NCI-H1092 (cell line): ENCODE results near the gene SLC36A4.
"Not testable (repeated sequence)": the region's sequence is repeated elsewhere in the genome, so short reads cannot be mapped to it uniquely, and the experiment has no call there.

Experiments
- DNase-seq: peaks from one replicate; lab custom pipeline; 2025; lab: John Stamatoyannopoulos, UW

SLC36A4 gene

GRCh38 chr11:93122535-93123235, 75.1 kb downstream of the SLC36A4 start:
- DNase-seq, result no peak

- DNase-seq, result no peak
Observed at GRCh38 chr11:93118276-93118675, 79.5 kb downstream of the SLC36A4 start.

- no peak for DNase-seq
Observed at GRCh38 chr11:93117565-93117964, 80.2 kb downstream of the SLC36A4 start.

GRCh38 chr11:93116641-93117441, 81.0 kb downstream of the SLC36A4 start:
- no peak for DNase-seq

GRCh38 chr11:93114304-93114703, 83.5 kb downstream of the SLC36A4 start:
- DNase-seq, result no peak

- DNase-seq, result no peak
Observed at GRCh38 chr11:93113824-93114223, 84.0 kb downstream of the SLC36A4 start.

- not testable (repeated sequence) for DNase-seq
Observed at GRCh38 chr11:93111147-93111546, 86.6 kb downstream of the SLC36A4 start.

- no peak for DNase-seq
Observed at GRCh38 chr11:93100211-93100610, 97.6 kb downstream of the SLC36A4 start.

- no peak for DNase-seq
Observed at GRCh38 chr11:93099806-93100205, 98.0 kb downstream of the SLC36A4 start.
